GM21360 (cell line): ENCODE data around the gene COLGALT1.

Experiments used
- ATAC-seq: cut with Tn5 transposase; IDR thresholded peaks from one replicate; pipeline ENCODE4 v1.9.1; 2021; ENCODE audit warnings: mild to moderate bottlenecking, moderate library complexity; ENCODE audit not compliant: unreplicated experiment

COLGALT1 gene

DNA sequence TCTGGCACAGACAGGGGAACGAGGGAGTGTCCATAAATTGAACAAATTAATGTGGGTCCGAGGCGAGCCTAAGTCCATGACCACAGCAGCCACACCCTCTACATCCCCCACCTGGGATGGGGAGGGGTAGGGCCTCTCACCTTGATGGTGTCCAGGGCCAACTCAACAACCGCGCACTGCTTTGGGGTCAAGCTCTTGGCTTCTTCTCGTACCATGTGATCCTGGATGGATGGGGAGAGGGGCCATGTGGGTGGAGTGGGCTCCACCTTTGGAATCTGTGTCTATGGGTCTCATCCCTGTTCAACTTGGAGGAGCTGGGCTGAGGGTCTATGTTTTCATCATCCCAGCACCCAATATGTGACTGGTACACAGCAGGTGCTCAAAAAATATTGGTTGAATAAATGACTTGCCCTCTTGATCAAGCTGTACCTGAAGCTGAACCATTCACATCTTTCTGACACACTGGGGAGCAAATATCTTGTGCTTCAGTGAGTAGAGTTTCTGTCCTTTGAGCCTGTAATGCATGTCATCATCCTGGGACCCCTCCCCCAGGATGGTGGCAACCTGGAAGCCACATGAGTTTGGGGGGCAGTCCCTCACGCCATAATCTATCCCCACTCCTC is 62.9 kb downstream of the COLGALT1 start:
- no peak for ATAC-seq

DNA sequence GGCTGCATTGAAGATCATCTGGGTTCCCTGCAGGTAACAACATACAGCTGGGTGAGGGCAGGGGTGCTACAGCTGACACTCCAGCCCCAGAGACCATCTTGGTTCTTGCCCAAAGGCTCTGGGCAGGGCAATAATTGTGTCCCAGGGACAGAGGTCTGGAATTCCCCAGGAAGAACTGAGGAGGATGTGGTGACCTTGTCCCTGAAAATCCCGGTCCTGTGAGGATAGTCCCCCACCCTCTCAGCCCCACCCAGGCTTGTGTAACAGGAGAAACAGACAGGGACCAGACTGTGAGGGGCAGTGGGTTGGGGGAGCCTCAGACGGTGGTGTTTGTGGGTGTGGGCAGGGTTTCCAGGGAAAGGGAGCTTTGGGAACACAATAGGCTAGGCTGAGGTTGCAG is 63.5 kb downstream of the COLGALT1 start:
- ATAC-seq: no peak

DNA sequence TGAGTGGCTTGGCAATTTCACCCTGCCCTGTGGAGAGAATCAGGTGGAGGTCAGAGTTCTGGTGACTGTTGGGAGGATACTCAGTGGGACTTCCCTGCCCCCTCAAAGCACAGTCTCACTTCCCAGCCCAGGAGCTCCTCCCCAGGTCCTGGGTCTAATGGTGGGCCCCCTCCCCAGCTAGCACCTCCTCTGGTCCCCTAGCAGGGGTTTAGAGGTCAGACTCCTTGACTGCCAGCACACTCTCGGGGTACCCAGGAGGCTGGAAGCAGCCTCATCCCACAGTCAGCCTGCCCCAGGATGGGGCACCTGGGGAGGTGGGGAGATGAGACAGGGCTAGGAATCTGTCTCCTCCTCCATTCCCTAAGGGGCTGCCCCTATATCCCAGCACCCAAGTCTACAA is 65.2 kb downstream of the COLGALT1 start:
- no peak for ATAC-seq

DNA sequence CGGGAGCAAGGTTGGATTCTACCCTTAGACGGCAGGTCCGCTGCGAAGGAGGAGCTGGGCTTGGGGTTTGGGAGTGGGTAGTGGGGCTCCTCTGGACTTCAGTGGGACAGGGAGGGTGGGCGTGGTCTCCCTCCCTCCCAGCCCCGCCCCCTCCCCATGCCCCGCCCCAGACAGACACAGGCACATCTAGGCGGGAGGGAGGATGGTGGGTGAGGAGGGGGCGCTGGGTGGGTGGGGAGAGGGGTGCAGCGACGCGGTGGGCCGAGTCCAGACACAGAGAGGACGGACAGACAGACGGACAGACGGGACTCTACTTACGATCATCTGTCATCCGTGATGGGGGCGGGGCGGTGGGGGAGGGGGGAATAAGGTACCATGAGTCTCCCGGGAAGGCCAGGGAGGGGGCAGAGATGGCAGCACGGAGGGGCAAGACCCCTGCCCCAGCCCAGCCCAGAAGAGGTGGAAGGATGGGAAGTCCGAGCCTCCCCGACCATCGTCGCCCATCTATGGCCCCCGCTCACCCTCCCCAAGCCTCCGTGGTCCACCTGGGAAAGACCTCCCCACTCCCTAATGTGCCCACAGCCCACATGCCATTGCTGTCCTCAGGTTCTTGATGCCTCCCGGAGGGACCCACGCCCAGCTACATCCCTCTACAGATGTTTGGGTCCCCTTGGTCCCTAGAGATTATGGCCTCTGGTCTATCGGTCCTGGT is 67.9 kb downstream of the COLGALT1 start:
- ATAC-seq: no peak

DNA sequence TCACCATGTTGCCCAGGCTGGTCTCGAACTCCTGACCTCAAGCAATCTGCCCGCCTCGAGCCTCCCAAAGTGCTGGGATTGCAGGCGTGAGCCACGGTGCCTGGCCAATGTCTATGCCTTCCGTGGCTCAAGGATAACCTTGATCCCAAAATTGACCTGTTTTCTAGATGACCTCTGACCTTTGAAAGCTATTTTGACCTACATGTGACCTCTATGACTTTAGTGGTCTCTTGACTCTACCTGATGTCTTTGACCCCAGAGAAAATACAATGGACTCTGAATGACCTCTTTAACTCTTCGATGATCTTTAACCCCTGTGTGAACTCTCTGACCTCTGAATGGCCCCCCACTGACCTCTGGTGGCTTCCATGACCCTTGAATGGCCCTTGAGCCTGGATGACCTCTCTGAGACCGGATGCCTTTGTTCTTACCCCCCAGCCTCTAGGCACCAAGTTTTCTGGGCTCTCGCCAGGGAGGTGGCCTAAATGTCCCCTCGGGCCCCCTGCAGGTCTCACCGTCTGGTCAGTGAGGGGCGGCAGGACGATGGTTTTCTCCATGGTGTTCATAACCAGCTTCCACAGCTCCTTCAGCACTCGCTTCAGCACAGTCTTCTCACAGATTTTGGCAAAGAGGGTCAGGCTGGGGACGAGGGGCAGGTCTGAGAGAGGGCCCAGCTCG is 69.0 kb downstream of the COLGALT1 start:
- no peak for ATAC-seq

DNA sequence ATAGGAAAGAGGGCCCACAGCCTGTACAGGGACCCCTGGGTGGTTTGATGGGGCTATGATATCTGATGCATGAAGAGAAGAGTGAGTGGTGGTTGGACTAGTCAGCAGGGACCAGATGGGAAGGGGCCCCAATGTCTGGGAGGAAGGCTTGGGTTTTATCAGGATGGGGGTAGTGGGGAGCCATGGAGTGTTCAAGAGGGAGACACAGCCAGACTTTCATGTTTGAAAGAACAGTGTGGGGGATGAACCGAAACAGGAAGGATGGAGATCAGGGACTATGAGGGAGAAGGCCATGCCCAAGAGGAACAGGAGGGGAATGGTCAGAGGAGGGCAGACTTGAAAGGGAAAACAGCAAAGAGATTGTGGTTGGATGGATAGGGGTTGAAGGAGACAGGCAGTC is 69.6 kb downstream of the COLGALT1 start:
- no peak for ATAC-seq

DNA sequence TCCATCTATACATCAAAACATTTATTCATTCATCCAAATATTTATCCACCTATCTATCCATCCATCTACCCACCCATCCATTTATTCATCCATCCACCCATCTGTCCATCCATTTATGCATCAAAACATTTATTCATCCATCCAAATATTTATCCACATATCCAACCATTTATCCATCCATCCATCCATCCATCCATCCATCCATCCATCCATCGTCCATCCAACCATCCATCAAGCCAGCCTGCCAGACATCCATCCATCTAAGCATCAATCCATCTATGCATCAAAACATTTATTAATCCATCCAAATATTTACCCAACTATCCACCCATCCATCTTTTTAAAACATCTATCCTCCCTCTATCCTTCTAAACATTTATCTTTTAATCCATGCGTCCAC is 70.5 kb downstream of the COLGALT1 start:
- no peak for ATAC-seq

DNA sequence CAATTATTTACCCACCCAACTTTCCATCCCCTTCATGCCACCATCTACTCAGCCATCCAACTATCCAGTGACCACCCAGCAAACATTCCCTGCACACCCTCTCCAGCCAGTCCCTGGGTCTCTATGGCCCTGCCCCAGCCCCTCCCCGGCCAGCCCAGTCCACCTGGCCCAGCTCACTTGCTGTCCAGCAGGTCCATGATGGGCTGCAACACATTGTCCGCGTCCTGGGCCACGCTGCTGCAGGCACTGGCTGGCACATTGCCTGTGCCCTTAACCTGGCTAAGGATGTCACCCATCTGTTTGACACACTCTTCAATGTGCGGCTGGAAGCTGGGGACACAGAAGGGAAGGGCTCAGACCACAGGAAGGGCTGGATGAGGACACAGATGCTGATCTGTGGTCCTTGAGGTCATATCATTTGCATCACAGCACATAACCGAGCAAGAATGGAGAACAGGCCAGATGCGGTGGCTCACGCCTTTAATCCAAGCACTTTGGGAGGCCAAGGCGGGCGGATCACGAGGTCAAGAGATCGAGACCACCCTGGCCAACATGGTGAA is 71.1 kb downstream of the COLGALT1 start:
- ATAC-seq: no peak

DNA sequence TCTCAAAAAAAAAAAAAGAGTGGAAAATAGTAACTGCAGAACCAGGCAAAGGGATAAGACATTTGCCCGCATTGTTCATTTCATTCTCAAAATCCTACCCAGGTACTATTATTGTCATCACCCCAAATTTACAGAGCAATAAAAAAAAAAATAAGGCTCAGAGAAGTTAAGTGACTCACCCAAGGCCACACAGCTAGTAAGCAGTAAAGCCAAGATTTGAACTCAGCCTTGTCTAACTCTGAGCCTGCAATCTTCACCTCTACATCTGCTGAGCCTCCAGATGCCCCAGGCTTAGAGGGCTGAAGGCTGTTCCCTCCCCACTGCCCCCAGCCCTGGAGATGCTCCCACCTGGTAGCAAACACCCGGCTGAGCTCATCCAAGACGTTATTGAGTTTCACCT is 71.7 kb downstream of the COLGALT1 start:
- ATAC-seq: no peak

DNA sequence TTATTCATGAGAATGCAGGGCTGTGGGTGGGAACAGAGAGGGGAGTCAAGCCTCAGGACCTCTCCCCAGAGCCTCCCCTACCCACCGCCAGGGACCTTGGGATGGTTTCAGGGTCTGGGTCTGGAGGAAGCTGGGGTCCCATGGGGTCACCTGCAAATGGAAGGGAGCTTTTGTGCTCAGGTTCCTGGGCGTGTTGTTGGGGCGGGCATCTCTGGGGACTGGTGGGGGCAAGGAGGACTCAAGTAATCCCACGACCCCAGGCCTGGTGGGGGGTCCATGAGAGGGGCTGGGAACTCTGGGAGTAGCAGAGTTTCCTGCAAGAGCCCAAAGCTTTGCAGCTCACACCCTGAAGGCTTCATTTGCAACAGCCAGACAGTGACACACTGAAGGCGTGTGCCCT is 72.5 kb downstream of the COLGALT1 start:
- ATAC-seq: no peak

DNA sequence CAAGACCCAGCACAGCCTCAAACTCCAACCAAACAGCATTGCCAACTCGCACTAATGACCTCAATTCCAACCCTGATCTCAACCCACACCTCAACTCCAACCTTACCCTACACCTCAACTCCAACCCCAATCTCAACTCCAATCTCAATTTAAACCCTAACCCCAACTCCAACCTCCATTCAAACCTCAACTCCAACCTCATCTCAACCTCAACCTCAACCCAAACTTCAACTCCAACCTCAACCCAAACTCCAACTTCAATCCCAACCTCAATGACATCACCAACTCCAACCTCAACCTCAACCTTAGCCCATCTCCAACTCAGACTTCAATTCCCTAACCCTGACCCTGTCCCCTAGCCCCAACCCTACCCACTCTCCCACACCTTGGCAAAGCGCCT is 74.3 kb downstream of the COLGALT1 start:
- ATAC-seq: no peak

DNA sequence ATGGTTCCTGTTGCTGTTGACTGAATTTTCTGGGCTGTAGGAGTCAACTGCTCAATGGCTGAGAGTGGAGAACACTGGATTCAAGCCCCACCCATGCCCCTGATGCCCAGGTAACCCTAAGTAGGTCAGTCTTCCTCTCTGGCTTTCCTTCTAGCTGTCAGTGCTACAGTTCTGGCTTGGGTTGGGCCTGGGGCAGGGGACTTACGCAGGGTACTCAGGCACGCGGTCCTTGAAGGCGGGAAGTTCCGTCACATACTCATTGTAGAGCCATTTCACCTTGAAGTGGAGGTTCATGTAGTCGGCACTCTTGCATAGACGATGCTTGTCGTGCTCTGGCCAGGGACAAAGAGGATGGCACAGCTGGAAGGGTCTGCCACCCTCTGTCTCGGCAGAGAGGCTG is 77.1 kb downstream of the COLGALT1 start:
- ATAC-seq: no peak
